Panc1 (cell line): ENCODE results near the gene FNDC11.

Experiments
- CTCF ChIP-seq: fragments of 450-650 bp; IDR thresholded peaks from 2 replicates; pipeline ENCODE4 v1.5.1; 2017; ENCODE audit warnings: mild to moderate bottlenecking
- REST ChIP-seq, 2 experiments: IDR thresholded peaks; 2 replicates each; pipeline ENCODE4 v1.6.1; 2011 to 2012; ENCODE audit warnings: low read depth in 2 of 2, control low read depth in 1 of 2, low read length in 1 of 2, mild to moderate bottlenecking in 1 of 2, moderate library complexity in 1 of 2; ENCODE audit not compliant: insufficient read depth in 1 of 2

GRCh38 chr20:63513207-63513606 is 40.8 kb upstream of the FNDC11 start:
- TF ChIP-seq REST (IDR thresholded peaks at IDR 0.05; ENCODE audit: insufficient read depth in 1 of 2, low read depth in 2 of 2, low read length in 1 of 2) (no peak), CTCF (no peak)
